Measurements from ENCODE around the gene UTS2R.

GRCh38 chr17:82397449-82398335 is 26.1 kb downstream of the UTS2R start:
- no peak for TF ChIP-seq CTCF (IDR thresholded peaks at IDR 0.05)
- TF ChIP-seq POLR2A (IDR thresholded peaks at IDR 0.05): no peak

Data from stomach (tissue), 4 donors.